HT-29 (cell line): ENCODE results near the gene SLAMF6. TPM values are rescaled to one million over a fixed set of nuclear protein-coding genes. Genes with fewer than 3 reads are reported as not detected.
A peak's percentile ranks its signal among the peaks of the same experiment; 100 is the strongest.
"Not testable (repeated sequence)": the region's sequence is repeated elsewhere in the genome, so short reads cannot be mapped to it uniquely, and the experiment has no call there.

Experiments used
- DNase-seq: peaks from one replicate; pipeline ENCODE4 v3.0.0-alpha.2; 2015; ENCODE audit warnings: low spot score
- total RNA-seq: library from RNA; depleted of rRNA; stranded (reverse); fragments of >200 nt; shearing (Covaris generic); gene quantifications from 2 replicates; pipeline ENCODE4 v1.2.3, GENCODE V29; 2014

Gene SLAMF6
- total RNA-seq, 1 experiment from 2014 or later, result not detected

DNA sequence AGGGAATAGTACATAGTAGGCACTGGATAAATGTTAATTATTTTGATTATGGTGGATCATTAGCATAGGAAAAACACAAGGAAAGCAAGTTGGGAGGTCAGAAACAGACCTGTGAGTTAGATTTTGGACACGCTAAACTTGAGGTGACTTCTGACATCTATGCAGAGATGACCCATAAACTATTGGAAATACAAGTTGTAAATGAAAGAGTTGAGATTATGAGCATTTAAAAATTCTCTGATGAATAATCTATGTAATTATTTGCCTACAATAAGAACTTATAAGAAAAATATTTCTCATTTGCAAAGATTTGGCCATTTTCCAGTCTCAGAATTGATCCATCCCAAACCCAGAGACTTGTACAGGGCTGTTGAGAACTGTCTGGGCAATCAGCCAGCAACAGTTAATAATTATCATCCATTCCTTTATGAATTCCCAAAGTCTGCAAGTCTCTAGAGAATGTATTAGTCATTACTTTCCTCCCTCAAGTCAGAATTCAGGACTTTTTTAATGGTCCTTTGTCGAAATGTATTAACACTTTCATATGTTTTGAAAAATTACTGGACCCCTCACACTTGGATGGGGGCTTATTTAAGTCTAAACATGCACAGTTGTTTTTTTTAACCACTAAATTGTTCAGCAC, 19.4 kb upstream of the SLAMF6 start:
- peak; percentile 85 for DNase-seq

DNA sequence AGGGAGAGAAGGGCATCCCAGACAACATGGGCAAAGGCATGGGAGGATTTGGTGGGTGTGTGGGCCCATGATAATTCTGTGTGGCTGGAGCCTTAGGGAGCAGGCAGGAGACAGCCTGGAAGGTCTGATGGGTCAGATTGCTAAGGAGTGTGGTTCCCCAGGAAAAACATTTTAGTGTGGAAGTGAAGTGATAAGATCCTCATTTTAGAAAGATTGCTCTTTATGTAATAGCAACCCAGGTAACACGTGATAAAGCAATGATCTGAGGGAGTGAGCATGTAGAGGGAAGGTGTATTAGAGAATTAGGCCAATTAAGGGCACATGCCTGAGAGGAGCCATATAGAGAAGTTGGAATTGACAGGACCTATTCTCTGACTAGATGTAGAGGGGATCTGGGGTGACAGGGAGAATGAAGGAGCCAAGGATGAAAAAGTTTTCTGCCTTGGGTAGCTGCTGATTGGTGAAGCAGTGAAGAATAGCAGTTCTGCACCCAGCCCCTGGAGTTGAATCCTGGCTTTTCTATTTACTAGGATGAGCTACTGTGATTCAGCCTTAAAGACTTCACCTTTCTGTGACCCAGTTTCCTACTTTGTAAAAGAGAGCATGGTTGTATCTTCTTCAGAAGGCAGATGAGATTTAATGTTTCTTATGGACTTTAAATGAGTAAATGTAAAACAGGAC, 18.7 kb upstream of the SLAMF6 start:
- no peak for DNase-seq

DNA sequence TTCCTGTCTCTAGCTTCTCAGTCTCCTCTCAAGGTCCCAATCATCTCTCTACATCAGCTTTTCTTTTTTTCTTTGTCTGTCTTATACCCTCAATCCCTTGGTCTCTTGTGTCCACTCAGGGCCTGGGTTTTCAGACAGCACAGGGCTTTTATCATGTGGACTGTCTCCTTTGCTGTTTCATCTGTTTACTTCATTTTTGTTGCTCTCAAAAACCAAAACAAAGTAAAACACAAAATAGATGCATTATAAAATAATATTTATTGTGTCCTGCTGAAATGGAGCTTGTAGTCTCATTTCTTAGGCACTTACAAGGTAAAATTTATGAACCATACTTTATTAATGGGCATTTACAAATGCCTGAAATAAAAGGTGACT, 17.8 kb upstream of the SLAMF6 start:
- no peak for DNase-seq

DNA sequence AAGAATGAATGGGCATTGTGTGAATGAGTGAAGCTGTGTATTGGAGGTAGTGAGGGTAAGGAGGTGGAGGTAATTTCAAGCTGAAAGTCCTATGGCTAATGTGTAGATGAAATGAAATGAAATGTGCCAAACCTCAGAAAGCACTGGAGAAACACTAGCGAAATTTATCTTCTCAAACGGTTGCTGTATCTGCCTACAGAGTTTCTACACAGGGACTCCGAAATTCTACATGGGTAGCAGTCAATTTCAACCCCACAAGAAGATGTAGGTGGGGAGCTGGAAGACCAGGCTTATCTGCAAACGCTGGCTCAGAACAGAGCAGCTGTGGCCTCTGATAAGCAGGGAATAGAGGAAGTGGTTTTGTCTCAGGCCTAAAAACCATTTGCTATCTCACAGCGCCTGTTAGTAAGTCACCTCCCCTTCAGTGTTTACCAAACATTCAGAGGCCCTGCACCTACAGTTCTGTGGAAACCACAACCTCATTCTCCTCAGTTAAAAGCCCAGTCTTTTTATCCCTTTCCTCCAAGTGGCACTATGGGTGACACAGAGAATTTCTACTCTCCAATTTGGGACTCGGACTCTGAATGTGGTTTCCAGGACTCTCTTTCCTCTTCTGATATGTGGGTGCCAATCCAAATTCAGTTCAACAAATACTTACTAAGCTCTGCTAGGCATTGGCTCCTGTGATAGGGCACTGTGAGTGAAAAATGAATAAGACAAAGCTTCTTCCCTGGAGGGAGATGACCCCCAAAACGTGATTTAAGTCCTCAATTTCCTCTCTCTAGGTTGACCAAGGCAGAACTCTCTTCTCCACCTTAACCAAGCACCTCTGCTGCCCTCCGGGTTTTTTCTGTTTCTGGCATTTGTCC, 17.2 kb upstream of the SLAMF6 start:
- DNase-seq, result peak; percentile 48

DNA sequence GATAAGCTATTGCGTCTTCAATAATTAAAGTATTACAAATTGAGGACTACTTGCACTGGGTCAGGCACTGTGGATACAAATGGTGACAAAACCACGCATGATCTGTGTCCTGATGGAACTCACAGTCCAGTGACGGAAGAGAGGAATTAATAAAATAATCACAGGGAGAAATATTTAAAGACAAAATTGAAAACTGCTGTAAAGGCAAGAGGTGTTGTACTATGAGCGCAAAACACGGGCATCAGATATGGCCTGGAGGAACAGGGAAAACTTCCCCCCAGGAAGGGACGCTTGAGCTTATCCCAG, 16.6 kb upstream of the SLAMF6 start:
- no peak for DNase-seq

DNA sequence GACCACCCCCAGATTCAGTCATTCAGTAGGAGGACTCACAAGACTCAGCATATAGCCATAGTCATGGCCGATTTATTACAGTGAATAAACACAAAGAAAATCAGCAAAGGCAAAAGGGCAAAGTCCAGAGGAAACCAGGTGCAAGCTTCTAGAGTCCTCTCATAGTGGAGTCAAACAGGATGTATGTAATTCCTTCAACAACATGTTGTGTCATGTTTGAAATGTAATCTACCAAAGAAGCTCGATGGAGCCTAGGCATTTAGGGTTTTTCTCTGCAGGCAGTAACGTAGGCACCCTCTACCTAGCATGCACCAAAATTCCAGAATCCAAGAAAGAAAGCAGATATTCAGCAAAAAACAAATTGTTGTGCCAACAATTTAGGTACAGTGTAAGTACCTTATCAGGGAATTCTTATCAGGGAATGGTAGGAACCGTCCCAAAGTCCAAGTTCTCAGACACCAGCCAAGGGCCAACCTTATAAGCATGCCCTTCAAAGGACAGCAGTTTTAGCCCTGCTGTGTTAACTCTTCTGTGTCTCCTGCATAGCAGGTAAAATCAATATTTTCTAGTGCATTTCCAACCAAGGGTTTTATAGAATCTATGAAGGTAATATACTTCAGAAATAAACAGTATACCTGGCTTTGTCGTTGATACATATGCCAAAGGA, 16.1 kb upstream of the SLAMF6 start:
- peak; percentile 82 for DNase-seq

DNA sequence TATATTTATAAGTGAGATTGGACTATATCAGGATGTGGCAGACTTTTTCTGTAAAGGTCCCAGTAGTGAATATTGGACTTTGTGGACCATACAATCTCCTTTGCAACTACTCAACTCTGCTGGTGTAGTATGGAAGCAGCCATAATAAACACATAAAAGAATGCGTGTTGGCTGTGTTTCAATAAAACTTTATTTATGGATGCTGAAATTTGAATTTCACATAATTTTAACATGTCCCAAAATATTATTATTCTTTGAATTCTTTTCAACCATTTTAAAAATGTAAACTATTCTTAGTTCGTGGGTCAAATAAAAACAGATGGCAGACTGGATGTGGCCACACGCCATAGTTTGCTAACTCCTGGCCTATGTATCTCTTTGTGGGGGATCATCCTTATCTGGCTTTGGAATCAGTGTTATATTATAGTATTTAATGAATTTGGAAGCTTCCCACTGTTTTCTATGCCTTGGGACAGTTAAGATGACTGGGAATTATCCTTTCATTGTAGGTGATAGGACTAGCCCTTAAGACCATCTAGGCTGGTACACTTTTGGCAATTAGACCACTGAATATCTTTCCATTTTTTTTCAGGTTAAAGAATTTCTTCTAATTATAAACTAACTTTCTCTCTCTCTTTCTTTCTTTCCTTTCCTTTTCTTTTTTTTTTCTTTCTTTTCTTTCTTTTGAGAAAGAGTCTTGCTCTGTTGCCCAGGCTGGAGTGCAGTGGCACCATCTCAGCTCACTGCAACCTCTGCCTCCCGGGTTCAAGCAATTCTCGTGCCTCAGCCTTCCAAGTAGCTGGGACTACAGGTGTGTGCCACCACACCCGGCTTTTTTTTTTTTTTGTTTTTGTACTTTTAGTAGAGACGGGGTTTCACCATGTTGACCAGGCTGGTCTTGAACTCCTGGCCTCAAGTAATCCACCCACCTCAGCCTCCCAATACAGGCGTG, 14.9 kb upstream of the SLAMF6 start:
- DNase-seq, result no peak

DNA sequence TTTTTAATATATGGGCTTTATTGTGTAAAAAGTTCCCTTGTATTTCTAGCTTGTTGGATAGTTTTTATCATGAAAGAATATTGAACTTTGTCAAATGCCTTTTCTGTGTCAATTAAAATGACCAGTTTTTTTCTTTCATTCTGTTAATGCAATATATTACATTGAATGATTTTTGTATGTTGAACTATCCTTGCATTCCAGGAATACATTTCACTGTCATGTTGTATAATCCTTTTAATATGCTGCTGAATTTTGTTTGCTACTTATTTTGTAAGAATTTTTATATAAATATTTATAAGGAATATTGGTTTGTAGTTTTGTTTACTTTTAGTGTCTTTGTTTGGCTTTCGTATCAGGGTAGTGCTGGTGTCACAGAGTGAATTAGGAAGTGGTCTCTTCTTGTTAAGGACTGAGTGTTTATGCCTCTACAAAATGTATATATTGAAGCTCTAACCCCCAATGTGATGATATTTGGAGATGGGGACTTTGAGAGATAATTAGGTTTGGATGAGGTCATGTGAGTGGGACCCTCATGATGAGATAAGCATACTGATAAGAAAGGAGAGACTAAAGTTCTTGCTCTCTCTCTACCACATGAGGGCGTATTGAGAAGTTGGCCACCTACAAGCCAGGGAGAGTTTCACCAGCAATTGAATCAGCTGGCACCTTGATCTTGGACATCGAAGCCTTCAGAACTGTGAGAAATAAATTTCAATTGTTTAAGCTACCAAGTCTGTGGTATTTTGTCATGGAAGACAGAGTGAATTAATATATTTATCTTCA, 12.0 kb upstream of the SLAMF6 start:
- no peak for DNase-seq

DNA sequence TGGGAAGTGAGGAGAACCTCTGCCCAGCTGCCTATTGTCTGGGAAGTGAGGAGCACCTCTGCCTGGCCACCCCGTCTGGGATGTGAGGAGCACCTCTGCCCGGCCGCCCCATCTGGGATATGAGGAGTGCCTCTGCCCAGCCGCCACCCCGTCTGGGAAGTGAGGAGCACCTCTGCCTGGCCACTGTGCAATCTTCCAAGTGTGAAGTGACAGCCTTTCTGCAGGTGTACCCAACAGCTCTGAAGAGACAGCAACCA, 9.4 kb upstream of the SLAMF6 start:
- DNase-seq, result not testable (repeated sequence)

DNA sequence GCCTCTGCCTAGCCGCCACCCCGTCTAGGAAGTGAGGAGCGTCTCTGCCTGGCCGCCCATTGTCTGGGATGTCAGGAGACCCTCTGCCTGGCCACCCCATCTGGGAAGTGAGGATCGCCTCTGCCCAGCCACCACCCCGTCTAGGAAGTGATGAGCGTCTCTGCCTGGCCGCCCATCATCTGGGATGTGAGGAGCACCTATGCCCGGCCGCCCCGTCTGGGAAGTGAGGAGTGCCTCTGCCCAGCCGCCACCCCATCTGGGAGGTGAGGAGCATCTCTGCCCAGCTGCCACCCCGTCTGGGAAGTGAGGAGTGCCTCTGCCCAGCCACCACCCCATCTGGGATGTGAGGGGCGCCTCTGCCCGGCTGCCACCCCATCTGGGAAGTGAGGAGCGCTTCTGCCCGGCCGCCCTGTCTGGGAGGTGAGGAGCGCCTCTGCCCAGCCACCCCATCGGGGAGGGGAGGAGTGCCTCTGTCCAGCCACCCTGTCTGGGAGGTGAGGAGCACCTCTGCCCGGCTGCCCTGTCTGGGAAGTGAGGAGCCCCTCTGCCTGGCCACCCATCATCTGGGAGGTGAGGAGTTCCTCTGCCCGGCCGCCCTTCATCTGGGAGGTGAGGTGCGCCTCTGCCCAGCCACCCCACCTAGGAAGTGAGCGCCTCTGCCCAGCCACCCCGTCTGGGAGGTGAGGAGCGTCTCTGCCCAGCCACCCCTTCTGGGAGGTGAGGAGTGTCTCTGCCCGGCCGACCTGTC, 8.9 kb upstream of the SLAMF6 start:
- not testable (repeated sequence) for DNase-seq

DNA sequence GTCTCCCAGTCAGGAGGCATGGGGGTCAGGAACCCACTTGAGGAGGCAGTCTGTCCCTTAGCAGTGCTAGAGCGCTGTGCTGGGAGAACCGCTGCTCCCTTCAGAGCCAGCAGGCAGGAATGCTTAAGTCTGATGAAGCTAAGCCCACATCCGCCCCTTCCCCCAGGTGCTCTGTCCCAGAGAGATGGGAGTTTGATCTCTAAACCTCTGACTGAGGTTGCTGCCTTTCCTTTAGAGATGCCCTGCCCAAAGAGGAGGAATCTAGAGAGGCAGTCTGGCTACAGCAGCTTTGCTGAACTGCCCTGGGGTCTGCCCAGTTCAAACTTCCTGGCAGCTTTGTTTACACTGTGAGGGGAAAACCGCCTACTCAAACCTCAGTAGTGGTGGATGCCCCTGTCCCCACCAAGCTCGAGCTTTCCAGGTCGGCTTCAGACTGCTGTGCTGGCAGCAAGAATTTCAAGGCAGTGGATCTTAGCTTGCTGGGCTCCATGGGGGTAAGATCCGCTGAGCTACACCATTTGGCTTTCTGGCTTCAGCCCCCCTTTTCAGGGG, 6.4 kb upstream of the SLAMF6 start:
- not testable (repeated sequence) for DNase-seq

DNA sequence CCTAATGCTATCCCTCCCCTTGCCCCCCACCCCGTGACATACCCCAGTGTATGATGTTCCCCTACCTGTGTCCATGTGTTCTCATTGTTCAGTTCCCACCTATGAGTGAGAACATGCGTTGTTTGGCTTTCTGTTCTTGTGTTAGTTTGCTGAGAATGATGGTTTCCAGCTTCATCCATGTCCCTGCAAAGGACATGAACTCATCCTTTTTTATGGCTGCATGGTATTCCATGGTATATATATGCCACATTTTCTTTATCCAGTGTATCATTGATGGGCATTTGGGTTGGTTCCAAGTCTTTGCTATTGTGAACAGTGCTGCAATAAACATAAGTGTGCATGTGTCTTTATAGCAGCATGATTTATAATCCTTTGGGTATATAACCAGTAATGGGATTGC, 734 bp upstream of the SLAMF6 start:
- not testable (repeated sequence) for DNase-seq

DNA sequence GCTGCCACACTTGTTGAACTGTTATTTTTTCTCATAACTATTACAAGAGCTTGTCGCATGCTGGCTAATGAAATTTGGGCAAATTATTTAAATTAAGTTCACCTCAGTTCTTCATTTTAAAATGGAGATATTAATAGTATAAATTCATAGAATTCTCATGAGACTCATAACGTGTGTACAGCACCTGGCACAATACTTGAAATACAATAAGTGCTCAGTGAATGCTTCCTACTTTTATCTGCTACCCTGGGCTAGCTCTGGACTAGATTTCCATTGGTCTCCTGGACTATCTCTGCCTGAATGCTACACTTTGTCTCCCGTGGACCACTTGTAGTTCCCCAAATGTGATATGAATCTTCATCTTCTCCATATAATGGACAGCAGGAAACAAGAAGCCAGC, 919 bp downstream of the SLAMF6 start:
- DNase-seq, result no peak

DNA sequence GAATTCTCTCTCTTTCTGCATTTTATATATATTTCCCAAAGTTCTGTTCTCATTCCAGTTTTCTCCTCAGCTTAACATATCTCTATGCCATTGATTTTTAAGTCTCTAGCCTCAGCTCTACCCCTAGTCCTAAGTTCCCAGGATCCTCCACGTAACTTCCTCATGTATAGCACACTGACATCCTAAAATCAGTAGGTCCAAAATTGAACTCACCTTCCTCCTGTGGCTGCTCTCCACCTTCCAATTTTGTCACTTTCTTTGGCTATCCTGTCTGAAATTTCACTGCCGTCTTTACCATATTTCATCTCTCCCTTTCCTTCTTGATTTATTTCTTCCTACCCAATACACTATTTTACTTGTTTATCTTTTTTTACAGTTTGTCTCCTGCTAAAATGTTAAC, 1.5 kb downstream of the SLAMF6 start:
- no peak for DNase-seq

DNA sequence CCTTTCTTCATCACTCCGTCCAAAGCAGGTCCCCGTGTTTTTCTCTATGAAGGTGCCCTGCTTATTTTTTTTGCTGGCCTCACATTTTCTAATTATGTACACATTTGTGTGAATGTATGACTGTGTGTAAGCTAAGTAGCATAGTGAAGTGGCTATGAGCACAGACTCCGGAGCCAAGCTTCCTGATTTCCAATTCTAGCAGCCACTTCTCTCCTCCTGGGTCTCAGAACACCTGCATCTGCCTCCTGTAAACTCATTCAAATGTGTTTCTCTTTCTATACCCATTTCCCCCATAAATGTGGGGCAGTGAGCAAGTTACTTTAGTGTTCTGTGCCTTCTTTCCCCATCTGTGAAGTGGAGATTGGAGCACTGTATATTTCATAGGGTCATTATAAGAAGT, 2.1 kb downstream of the SLAMF6 start:
- DNase-seq, result no peak

DNA sequence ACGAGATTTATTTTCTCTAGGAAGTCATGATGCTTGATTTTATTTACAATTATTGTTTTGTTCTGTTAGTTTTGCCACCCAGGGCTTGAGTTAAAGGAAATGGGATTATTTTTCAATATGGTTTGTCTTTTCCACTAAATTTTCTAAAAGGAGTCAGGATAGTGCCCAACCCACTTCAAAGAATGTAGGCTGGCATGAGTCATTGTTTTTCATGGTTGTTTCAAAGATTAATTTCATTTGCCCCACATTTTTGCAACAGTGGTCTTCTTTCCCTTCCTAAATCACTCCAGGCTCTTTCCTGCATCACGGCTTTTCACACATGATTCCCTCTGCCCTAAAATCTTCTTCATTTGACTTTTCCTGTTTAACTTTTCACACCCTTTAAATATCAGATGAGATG, 2.5 kb downstream of the SLAMF6 start:
- peak; percentile 36 for DNase-seq

DNA sequence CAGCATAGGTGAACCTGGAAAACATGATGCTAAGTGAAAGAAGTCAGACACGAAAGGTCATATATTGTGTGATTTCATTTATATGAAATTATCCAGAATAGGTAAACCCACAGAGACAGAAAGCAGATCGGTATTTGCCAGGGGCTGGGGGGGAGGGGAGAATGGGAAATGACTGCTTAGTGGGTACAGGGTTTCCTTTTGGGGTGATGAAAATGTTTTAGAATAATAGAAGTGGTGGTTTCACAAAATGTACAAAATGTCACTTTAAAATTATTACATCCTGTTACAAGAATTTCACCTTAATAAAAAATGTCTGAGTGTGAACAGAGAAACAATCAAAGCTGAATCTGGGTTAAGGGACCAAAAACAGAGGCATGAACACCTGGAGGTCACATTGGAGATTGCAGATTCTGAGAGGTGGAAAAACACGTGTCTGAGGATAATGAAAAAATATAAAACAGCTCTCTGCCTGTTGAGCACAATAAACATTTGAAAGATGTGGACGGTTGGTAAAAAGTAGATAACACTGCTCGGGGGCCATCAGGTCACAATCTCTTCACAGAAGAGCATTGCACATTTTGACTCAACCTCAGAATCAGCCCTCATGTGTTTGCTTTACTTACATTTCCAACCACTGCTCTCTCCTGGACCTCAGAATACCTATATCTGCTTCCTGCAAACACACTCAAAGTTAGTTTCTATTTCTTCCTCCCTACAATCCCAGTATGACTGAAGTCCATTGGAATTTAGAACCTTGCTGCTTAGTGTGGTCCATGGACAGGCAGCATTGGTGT, 3.2 kb downstream of the SLAMF6 start:
- peak; percentile 49 for DNase-seq

DNA sequence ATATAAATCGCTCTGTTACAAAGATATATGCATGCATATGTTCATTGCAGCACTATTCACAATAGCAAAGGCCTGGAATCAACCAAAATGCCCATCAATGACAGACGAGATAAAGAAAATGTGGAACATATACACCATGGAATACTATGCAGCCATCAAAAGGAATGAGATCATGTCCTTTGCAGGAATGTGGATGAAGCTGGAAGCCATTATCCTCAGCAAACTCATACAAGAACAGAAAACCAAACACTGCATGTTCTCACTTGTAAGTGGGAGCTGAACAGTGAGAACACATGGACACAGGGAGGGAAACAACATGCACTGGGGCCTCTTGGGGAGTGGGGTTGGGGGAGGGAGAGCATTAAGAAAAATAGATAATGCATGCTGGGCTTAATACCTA, 5.5 kb downstream of the SLAMF6 start:
- DNase-seq, result not testable (repeated sequence)

DNA sequence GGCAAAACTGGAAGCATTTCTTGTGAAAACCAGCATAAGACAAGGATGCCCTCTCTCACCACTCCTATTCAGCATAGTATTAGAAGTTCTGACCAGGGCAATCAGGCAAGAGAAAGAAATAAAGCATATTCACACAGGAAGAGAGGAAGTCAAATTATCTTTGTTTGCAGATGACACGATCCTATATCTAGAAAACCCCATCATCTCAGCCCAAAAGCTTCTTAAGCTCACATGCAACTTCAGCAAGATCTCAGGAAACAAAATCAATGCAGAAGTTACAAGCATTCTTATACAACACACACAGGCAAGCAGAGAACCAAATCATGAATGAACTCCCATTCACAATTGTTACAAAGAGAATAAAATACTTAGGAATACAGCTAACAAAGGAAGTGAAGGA, 7.1 kb downstream of the SLAMF6 start:
- not testable (repeated sequence) for DNase-seq
